Hepatocyte (in vitro differentiated cells): ENCODE data around the gene EPHB2.

Source experiments
- EZH2 ChIP-seq: fragments of 200-600 bp; sonication (generic); IDR thresholded peaks from 2 replicates; pipeline ENCODE4 v1.6.1; 2016; ENCODE audit warnings: antibody characterized with exemption, mild to moderate bottlenecking, borderline replicate concordance
- TF ChIP-seq, protein P1 (sequence below): fragments of 200-600 bp; sonication (generic); IDR thresholded peaks from 2 replicates; pipeline ENCODE4 v1.5.1; 2016; ENCODE audit warnings: antibody characterized with exemption, mild to moderate bottlenecking; ENCODE audit not compliant: poor library complexity

- TF ChIP-seq, protein P1, sequence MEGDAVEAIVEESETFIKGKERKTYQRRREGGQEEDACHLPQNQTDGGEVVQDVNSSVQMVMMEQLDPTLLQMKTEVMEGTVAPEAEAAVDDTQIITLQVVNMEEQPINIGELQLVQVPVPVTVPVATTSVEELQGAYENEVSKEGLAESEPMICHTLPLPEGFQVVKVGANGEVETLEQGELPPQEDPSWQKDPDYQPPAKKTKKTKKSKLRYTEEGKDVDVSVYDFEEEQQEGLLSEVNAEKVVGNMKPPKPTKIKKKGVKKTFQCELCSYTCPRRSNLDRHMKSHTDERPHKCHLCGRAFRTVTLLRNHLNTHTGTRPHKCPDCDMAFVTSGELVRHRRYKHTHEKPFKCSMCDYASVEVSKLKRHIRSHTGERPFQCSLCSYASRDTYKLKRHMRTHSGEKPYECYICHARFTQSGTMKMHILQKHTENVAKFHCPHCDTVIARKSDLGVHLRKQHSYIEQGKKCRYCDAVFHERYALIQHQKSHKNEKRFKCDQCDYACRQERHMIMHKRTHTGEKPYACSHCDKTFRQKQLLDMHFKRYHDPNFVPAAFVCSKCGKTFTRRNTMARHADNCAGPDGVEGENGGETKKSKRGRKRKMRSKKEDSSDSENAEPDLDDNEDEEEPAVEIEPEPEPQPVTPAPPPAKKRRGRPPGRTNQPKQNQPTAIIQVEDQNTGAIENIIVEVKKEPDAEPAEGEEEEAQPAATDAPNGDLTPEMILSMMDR = no peak
- TF ChIP-seq EZH2 = no peak
Observed at GRCh38 chr1:22922640-22923039, 212.0 kb downstream of the EPHB2 start.
